GM21619 (cell line): ENCODE data around the gene SSRP1.
"Not testable (repeated sequence)": the region's sequence is repeated elsewhere in the genome, so short reads cannot be mapped to it uniquely, and the experiment has no call there.

Experiments used
- ATAC-seq: cut with Tn5 transposase; IDR thresholded peaks from one replicate; pipeline ENCODE4 v1.9.1; 2021; ENCODE audit not compliant: unreplicated experiment

SSRP1 gene

DNA sequence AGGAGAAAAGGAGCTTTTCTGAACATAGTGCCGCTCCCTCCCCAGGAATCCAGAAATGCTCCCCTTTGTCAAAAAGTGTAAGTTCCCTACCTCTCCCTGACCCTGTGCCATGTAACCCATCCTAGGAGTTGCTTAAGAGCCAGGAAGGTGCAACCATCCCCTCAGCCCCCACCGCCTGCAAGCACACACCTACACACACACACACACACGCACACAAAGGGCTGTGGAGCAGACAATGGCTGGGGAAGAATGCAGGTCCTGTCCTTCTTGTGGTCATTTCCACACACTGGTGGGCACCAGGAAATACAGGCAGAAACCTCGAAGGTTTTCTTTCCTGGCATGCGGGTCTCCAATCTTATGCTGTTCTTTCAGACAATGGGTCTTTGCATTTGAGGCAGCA is 3.6 kb upstream of the SSRP1 start:
- ATAC-seq = no peak

DNA sequence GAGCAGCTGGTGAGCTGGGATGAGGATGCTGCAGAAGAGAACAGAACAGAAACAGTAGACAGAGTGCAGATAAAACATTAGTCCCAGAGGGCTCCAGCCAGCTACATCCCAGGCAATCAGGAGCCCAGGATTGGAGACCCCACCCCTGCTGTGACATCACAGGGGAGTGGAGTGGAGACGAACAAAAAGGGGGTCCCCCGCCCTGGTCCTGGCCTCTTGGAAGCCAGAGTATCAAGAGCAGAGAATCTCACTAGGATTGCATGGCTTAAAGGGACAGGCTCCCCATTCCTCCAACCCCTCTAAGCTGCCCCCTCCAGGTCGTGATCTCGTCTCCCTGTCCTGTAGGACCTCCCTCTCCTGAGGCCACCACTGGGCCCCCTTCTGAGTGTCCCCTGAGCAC is 2.5 kb upstream of the SSRP1 start, which contains the start of gene P2RX3:
P2RX3 (plus strand) TSS at position 211 of the 400 bp plus-strand sequence. CDS start 199 bp downstream, outside the sequence.
- no peak for ATAC-seq

DNA sequence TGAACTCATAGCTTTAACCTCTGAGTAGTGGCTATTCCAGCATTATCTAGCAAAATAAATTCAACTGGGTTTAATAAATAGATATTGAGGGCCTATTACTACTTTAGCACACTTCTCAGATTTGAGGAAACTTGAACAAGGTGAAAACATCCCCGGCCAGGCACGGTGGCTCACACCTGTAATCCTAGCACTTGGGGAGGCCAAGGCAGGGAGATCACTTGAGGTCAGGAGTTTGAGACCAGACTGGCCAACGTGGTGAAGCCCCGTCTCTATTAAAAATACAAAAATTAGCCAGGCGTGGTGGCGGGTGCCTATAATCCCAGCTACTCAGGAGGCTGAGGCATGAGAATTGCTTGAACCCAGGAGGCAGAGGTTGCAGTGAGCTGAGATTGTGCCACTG is 1.2 kb upstream of the SSRP1 start:
- ATAC-seq = not testable (repeated sequence)

DNA sequence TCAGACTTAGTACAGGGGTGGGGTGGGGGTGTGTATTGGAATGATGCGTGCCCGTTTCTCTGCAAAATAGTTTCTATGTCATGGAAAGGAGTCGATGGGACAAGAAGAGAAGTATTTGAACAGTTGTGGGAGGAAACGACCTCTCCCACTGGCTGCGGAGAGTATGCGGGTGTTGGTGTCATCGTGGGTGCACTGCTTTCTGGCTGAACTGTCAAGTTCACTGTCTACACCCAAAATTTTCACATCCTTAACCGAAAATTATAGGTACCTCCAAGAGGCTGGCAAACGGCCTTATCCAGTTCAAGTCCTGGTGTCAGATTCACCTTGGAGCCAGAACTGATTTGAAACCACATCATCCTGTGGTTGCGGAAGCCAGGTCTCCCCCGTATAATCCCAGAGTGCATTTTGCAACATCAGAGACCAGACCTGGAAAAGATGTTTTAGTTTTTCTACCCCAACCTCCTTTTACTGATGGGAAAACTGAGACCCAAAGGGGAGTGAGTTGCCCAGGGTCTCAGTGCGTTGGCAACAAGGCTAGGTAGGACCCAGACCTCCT is 497 bp upstream of the SSRP1 start:
- no peak for ATAC-seq

DNA sequence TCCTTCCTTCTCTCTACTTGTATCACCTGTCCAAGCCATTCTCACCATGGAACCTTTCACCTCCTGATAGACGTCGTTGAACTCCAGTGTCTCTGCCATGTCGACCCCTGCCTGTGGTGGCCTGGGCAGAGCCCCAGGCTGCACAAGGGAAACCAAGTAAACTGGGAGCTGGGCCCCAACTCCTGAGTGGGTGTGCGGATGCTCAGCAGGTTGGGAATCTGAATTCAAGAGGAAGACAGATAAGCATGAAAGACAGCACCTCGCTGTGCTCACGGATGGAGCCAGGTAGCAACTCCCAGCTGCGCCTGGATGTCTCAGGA is 709 bp downstream of the SSRP1 start:
- ATAC-seq = peak; percentile 4

DNA sequence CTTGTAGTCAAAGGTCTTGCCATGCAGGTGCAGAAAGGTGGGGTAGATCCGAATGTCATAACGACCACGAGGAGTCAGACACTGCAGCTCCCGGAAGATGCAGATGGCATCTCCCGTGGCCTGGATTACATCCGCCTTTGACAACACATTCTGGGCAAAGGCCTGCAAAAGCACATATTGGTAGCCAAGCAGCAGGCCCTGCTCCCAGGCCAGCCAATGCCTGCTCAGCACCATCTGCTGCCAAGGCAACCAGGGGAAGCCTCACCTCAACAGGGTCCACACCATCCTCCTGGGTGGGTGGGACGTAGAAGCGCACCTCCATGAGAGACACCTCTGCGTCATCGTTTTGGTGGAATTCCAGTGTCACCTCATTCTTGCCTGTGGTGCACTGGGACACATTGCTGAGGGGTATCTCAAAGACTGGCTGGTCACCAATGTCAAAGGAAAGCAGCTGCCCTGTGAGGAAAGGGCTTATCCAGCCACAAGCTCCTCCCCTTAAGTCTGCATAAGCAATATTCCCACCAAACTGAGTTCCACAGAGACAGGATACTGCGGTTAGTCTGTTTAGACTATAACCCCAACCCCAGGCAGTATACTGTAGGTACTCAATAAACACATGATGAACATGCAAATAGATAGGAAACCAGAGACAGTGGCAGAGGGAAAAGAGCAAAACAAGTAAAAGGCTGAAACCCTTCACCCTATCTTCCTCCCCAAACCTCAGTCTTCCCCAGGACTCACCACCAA is 2.8 kb downstream of the SSRP1 start:
- ATAC-seq = no peak

DNA sequence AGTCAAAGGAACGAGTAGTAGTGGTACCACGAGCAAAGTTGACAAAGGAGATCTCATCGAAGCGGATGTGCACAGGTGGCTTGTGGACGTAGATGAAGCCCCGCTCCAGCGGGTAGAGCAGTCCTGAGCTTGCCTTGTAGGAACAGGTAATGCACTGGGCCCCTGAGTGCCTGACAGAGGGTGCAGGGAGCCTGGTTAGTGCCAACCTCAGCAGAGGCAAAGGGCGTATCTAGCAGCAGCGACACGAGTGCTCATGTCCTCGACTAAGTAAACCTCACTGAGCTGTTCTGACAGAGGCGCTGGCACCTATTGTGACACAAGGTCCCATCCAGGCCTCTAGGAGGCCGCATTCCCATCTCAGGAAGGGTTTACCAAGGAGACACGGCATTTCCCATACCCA is 4.0 kb downstream of the SSRP1 start:
- ATAC-seq = no peak

DNA sequence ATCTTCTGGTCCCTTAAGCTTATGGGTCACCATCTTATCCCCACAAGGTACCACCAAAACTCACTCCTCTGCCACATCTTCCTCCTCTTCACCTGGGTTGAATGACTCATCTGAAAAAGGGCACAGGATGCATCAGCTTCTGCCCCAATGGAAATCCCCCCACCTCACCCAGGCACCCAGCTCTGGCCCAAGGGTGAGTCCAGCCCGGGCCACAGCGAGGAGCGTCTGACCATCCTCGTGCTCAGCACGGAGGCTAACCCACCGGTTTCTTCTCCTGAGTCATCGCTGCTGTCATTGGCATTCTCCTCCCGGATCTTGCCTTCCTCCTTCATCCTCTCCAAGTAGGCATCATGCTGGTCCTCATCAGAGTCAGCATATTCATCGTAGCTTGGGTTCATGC is 5.7 kb downstream of the SSRP1 start:
- ATAC-seq = no peak

DNA sequence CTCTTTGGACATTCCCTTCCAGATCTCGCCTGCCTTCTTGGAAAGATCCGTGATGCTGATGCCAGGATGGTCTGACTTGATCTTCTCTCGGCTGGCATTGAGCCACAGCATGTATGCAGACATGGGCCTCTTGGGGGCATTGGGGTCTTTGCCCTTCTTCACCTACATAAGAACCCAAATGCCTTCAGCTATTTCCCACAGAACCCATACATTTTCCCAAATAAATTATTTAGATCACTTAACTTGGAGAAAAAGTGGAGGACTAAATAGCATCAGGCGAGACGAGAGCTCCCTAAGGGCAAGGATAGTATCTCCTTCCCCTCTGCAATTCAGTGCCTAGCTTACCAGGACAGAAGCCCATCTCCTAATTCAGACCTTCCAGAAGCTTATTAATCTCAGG is 8.0 kb downstream of the SSRP1 start:
- no peak for ATAC-seq

DNA sequence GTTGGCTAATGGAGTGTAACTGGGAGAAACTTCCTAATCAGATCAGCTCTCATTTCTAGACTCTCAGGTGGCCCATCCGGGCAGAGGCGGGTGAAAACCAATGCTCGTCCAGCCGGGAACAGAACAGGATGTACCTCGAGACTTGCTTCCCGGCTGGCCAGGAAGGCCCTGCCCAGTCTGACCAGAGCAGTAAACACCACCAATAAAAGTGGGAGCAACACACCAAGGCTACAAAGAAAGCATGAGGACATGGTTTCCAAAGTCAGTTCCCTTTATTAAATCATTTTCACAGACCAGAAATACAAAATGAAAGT is 10.0 kb downstream of the SSRP1 start:
- no peak for ATAC-seq

DNA sequence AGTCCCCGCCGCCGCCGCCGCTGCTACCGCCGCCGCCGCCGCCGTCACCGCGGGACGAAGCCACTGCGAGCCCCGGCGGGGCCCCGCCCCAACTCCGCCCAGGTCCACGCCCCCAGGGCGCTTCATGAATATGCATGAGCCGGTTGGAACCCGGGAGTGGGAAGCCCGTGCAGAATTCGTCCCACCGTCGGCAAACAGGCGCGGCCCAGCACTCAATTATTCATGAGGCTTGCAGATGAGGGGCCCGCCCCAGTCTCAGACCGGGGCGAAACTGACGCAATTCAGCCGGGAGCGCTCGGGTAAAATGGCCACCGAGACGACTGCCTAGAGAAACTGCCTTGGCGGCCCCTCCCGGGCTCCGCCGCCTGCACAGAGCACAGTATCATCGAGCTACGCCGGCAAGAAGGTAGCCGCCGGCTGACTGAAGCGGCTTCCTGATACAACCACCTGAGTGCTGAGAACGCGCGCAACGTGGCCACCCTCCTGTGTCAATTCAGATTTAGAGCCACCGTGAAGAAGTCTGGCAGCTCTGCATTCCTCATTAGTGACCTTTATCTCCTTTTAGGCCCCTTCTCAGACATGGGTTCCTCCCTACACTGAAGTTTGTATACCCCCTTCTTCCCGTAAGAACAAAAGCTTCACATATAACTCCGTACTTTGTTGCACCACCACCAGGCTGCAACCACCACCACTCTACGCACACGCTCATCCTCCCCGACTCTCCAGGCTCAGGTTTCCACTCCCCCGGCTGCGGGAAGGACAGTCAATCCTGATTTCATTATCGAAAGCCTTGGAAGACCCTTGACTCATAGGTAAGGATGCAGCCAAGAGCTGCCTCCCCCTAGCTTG is 10.6 kb downstream of the SSRP1 start, which contains the start of gene TNKS1BP1:
TNKS1BP1 (minus strand) TSS at position 67 of the 849 bp plus-strand sequence. CDS start 3,067 bp downstream, outside the sequence.
- ATAC-seq = peak; percentile 87

DNA sequence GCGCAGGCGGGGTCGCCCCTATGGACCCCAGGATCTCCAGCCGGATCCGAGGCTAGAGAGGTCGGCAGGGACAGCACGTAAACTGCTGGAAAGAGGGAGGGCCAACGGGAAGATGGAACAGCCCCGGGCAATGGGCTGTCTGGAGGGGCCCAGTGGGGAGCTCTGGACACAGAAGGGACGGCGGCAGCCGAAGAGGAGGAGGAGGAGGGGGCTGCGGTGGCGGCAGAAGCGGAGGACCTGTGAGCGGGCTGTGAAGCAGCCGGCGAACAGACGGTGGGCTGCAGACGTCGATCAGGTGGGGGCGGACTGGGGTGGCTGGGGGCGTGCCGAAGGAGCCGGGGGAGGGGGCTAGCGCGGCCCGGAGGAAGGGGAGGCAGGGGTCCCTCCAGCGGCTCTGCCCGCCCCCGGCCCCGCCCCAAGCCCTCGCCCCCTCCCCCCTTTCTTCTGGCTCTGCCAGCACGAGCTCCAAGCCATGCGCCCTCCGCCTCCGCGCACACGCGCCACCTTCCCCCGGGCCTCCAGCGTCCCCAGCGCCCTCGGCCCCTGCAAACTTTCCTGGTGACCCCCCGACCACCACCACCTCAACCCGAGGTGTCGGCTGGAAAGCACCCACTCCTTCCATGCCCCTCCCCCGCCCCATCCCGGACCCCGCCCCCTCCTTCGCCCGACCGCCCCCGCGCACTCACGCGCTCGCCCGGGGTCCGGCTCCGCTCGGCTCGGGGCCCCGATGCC is 11.4 kb downstream of the SSRP1 start:
- no peak for ATAC-seq

DNA sequence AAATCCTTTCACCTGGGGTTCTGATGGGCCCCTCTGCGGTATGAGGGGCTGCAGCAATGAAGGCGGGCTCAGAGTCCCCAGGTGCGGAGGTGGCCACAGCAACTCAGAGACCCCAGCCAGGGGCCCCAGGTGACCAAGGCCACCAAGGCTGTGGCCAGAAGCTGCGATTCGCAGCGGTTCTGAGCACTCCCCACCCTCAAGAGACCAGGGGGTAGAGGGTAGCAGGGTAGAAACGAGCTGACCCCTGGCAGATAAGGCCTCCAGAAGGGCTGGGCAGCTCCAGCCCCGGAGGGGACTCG is 11.9 kb downstream of the SSRP1 start:
- no peak for ATAC-seq

DNA sequence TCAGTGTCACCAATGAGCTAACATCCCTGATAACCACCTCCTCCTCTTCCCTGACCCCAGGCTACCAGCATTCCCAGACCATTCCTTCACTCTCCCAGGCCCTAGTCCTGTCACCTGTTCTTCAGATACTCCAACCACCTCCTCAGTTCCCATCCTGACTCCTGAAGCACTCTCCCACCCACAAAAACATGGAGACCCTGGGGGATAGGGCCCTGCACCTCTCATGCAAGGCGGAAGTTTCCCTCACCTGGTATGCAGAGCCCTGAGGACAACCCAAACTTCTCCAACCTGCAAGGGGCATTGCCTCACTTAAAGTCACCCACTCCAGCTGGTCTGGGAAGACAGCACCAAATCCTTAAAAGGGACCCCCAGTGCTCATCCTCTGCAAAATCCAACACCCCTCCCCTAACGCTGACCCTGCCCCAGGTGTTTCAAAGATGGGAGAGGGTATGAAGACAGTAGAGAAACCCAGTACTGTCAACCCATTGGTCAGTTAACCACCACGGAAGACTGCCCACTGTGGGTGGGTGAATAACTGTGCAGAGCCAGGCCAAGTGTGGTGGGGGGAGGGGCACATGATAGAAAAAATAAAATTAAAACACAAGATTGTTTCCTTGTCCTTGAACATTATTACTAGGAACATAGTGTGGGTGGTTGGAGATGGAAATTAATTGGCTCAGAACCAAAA is 12.4 kb downstream of the SSRP1 start:
- no peak for ATAC-seq

DNA sequence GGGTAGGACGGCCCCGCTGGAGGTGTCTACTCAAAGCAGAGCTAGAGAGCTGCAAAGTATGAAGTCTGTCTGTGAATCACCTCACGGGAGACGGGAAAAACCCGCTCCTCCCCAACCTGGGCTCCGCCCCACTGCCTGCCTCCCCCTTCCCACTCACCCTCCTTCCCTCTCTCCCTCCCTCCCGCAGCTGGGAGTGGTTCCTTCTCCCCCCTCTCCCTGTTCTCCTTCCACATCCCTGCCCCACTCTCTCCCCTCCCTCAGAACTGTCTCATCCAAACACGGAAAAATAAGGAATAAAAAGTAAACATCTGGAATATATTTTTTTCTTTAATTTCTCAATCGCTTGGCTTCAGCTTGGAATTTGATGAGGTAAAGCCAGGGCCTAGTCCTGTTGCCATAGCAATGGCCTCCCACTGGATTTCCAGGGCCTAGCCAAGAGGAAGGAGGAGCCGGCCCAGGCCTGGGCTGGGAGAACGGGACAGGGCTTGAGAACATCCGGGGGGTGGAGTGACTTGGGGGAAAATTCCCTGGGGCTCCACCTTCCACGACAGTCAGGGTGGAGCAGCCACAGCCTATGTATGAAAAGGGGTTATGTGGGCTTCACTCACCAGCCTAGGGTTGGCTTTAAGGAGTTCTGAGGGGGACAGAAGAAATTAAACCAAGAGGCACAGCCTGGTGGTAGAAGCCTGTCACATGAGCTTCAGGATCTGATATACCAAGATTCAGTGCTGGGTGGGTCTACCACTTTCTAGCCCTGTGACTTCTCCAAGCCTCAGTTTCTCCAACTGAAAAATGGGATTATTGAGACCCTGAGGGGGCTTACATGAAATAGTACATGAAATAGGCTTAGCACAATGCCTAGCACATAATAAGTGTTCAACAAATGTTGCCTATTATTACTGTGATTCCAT is 13.2 kb downstream of the SSRP1 start:
- ATAC-seq = no peak

DNA sequence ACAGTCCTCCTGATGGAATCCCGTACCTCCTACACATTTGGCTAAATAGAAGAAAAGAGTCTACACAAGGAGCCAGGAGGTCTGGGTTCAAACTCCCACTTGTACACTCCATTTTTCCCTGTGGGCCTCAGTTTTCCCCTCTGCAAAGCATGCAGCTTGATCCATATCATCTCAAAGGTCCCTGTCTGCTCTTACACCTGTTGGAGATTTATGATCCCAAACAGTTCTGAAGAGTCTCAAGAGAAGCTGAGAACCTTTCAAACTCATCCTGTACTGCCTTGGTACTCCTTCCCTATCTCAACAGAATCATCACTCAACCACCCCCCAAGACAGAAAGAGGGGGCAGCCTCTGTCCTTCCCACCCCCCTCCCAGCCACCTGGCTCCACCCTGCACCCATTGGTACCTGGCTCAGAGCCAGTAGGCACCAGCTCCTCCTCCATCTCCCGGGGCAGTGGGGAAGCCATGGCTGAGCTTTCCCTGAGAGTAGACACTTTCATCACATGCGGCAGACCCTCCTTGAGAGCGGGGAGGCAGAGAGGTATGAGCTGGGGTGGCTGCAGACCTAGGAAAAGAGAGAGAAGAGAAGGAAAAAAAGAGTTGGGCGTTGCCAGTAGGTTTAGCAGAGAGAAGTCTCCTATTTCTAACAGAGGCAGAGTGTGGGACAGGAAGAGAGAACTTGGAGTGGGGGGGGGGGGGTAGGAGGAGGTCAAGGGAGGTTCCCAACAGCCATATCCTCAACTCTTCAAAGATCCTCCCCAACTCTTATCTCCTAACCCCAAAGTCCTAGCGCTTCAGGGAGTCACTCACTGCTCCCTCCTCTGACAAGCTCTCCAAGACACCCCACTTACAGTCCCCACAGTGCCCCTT is 14.1 kb downstream of the SSRP1 start:
- no peak for ATAC-seq

DNA sequence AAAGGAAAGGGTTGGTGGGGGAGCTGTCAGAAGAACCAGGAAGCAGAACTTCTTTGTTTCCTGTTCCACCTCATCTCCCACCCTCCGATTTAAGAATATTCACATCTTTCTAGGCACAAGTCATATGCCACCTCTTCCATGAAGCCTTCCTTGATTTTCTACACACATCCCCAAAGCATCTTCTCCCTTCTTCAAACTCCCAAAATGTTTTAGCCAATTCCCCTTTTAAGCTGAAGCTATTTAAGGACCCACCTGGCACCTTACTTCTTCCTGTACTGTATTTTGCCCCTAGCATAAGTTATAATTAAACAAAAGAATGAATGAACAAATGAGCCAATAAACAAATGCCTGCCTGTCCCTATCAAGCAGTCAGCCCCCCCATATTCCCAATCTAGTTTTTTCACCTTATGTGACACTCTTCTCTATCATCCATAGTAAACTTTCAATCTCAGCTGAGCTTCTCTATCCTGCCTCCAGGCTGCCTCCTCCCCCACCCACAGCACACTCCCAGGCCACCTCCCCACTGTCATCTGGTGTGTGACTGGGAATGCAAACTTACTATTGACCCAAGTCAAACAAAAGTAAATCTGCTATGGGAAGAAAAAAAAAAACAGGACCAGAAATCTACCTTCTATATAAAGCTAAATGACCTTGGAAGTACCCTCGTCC is 14.8 kb downstream of the SSRP1 start:
- no peak for ATAC-seq

DNA sequence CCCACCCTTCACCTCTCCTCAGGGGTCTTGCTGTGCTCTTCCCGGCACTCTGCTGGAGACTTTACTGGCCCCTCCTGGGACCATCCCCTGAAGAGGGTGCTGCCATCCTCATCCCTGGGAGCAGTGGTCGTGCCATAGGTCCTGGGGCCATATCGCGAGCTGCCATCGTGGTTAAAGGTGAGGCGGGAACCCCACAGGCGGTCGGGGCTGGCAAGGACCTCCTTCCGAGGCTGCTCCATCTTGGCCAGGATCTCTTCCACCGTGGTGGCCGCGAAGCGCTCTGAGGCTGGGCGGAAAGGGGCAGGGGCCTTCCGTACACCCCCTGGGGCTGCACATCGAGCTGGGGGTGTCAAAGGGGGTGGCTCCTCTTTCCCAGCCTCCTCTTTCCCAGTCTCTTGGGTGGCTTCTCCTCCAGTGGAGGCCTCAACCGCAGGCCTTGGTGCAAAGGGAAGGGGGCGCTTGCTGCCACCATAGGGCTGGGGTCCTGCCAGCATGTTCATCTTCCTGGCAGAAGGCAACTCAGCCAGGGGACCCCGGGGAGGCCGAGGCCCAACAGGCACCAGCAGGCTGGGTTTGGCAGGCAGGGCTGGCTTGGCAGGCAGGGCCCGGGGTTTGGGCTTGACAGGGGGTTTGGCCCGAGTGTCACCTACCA is 15.5 kb downstream of the SSRP1 start:
- ATAC-seq = no peak
